NT2/D1 (cell line): ENCODE data around the gene KRTAP5-3.
"Not testable (repeated sequence)": the region's sequence is repeated elsewhere in the genome, so short reads cannot be mapped to it uniquely, and the experiment has no call there.

Experiments
- SUZ12 ChIP-seq: IDR thresholded peaks from 2 replicates; pipeline ENCODE4 v1.6.1; 2011; ENCODE audit not compliant: insufficient read length, insufficient read depth; ENCODE audit errors: extremely low read depth
- YY1 ChIP-seq: IDR thresholded peaks from 2 replicates; pipeline ENCODE4 v1.6.1; 2011; ENCODE audit not compliant: insufficient read length, insufficient read depth
- ZNF274 ChIP-seq: IDR thresholded peaks from 2 replicates; pipeline ENCODE4 v1.6.1; 2011; ENCODE audit warnings: mild to moderate bottlenecking, low read depth, low read length

- not testable (repeated sequence) for TF ChIP-seq SUZ12, ZNF274, YY1
Observed at GRCh38 chr11:1589191-1589963, 18.9 kb downstream of the KRTAP5-3 start.
